ENCODE results near the gene HOXA11.

Gene HOXA11

DNA sequence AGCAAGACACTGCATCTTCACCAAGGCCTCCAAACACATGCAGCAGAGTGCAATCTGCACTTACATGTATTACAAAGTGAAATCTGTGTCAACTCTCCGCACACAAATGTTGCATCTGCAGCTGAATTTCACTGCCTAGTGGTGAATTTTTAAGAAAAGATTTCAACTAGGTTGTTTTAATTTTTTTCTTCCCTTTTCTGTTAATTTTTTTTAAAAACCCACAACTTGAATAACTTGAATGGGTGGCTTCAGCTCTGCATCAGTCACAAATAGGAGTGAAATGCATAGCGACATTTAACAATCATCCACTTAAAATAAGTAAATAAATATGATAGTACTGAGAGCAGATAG, 8.9 kb upstream of the HOXA11 start:
- FAIRE-seq (no peak), DNase-seq (ENCODE audit: insufficient read length, low spot score) (no peak)

DNA sequence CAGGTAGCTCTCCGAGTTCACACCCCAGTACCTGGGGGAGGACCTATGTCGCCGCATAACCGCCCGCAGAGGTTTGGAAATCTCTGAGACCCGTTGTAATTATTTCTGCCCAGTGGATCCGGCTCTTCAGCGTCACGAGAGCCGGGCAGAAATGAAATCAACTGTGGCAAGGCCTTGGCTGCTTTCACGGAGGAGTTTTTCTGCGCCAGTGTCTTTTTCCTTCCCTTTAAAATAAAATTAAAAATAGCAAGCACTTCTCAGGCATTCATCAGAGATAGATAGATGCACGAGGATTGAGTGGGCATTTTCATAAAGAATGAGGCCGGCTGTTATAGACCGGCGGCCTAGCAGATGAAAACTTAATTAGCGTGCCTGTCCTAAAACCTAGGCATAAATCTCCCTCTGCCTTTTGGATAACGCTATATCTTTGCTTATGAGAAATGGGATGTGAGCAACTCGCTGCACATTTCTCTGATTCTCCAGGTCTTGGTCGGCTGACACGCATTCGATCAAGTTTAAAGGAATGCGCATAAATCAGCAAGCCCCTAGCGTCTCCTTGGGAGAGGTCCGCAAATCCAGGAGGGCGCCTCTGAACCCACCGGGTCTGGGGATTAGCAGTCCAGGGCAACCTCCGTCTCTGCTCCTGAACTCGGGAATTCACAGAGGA, 8.4 kb upstream of the HOXA11 start:
- no peak for DNase-seq (ENCODE audit: insufficient read length, low spot score)
- no peak for FAIRE-seq

DNA sequence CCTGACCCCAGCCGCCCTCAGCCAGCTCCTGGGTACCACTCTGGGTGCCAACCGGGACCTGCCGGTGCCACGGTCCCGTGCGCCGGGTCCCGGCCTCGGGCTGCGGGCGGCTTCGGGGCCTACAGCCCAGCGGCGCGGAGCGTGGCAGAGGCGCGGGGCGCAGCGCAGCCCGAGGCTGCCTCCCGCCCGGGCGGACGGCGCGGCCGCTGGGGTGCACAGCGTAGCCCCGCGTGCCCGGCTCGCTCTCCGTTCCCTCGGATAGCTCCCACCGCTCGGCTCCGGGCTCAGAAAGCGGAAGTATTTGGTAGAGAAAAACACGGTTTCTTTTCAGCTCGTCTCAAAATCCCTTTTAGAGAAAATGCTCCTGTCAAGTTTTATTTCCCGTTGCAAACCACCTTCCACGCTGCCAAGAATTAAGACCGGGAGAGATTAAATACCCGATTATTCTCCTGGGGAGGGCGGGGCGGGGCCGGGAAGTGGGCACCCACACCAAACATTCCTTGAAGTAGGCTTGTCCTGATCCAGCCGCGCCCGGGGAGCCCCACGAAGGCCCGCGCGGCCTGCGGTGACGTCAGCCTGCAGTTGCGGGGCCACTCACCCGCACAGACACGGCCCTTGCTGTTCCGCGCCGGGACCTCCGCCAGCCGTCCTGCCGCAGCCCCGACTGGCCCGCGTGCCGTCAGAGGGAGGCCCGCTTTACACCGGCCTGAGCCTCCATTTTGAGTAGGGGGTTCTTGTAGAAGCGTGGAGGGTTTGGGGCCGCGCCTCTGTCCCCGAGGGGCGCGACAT, 7.7 kb upstream of the HOXA11 start:
- DNase-seq (ENCODE audit: insufficient read length, low spot score) (no peak), FAIRE-seq (no peak)

DNA sequence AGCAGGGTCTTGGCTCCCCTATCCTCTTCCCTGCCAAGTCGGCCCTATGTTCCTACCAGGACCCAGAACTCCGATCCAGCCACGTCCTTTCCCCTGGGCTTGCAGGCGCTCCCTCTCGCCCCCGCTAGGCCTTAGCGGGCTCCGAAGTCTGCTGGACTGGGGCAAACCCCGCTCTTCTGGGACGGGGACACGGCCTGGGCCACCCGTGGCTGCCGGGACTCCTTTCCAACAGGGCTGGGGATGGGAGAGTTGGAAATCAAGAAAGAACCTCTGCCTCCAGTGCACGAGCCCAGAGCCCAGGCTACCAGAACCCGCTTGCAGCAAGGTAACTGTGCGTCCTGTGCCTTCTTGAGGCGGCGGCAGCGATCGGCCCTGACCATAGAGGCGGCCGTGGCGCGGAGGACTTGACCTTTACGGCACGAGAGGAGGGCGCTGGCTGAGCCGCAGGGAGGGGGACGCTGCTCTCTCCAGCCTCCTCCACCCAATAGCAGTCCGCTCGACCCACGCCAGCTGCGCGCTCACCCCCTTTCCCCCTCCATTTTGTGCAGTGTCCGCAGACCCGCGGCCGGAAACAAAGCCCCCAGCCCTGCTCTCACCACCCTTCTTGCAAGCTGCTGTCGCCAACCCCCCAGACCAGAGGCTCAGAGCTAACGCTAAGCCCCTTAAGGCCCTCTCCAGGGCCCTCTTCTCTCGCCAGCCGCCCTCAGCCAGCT, 7.0 kb upstream of the HOXA11 start:
- DNase-seq (ENCODE audit: insufficient read length, low spot score) (no peak), FAIRE-seq (no peak)

DNA sequence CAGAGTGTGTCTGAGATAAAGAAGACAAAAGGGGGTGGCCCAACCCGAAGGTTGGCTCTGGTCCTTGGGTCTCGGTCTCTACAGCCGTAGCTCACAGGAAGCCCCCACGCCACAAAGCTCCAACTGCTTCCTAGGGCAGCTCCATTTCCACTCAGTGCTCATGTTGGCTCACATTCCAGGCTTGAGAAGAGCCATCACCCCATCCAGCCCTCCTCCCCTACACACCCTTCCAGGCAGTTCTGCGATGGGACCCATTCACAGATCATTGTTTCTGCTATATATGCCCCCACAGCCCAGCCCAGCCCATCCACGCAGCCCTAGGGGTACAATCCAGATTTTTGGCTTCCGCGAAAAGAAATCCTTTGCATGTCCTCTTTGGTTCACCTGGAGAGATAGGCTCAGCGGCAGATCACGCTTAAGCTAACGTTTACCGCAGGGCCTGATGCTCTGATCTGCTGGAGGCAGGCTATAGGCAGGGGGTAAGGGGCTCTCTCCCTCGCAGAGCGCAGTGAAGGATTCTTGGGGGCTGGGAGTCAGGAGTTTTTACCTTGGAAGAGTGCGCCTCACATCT, 6.2 kb upstream of the HOXA11 start:
- FAIRE-seq (no peak), DNase-seq (ENCODE audit: insufficient read length, low spot score) (no peak)

DNA sequence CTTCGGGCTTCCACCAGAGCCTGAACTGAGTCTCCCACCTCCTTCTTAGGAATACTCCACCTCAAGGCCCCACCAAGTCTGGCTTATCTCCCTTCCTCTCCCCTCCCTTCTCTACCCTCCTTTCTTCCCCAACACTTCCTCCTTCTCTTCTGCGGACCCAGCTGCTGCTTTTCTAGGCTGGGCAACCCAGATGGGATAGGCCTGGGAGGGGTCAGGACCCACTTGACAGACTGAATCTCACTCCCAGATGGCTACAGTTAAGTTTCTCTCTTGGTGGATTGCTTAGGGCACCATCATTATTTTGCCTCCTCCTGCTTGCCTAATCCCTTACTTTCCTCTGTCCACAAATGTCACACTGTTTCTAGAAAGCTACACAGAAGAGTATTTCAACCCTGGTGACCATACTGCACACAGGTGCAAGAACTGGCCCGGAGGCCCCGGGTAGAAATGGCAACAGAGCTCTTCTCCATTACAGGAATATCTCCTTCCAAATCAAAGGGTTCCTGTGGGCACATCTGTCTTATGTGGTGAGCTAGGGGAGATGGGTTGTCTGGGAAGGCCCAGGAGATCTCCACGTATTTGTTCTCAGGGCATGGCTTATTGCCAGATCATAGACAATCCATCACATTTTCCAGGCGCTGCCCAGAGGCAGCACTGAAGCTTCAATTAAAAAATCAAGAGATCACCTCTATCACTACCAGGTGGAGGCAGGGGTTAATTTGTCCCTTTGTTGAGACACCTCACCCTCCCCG, 5.1 kb upstream of the HOXA11 start:
- no peak for FAIRE-seq

DNA sequence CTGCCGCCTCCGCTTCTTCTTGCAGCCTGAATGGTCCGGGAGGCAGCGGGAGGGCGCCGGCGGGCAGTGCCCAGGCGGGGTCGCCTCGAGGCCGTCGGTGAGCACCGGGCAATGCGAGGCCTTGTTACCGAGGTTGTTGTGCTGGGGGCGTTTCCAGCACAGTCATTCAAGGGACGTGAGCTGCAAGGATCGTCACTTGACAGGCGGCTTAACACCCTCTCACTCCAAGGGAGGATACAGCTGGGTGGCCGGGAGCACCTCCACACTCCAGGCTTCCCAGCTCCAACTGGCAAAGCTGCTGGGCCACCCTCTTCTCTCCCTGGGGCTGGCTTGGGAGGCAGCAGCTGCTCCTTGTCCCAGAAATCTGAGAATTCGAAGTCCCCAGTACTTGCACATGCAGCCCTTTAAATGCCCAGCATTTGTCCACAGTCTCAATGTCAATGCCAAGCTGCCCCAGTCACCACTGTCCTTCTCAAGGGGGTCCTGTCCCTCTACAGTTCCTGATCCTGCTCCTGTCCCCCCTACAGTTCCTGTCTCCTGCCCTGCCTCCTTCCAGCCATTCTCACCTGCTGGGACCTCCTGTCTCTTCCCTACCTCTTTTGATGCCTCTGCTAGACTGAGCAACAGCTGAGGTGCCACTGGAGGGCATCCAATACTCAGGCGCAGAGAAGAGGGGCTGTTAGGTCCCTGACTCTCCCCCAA, 4.4 kb upstream of the HOXA11 start:
- DNase-seq (ENCODE audit: insufficient read length, low spot score) (no peak), FAIRE-seq (no peak)

More for the DNA sequence above, 5.1 kb upstream of the HOXA11 start:
- no peak for DNase-seq (ENCODE audit: insufficient read length, low spot score)

DNA sequence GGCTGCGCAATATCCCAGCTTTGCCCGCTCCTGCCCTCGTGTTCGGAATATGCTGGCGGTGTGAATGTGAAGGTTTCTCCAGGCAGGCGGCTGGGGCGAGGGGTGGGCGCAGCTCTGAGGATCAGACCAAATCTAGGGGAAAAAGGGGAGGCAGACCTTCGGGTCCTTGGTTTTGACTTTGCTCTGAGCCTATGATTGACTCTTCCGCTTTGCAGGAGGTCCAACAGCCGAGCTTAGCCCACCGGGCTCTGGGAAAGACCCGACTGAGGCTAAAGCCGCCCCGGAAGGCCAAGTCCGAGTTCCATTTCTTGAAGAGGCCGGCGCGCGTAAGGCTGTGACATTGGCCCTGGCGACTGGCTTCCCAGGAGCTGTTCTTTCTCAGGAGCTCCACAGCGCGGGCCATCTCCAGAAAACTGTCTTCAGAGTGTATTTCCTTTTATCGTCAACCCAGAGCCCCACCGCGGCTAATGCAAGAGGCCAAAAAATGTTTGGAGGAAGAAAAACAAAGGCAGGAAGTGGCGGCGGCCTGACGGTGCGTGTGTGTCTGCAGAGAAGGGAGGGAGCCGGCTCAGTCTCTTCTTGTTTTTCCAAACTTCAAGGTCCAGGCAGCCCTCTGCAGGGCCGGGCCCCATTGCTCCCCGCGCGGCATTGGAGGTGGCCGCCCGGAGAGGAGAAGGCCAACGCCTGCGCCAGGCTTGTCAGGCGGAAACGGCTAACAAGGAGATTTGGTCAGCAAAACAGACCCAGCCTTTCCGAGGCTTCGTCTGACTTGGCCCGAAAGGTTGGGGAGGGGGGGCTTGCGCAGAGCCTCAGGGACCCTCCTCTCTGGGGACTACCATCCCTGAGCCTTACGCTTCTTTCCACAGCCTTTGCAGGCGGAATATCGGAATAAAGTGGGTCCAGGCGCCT, 3.6 kb upstream of the HOXA11 start:
- FAIRE-seq, result no peak
- no peak for DNase-seq (ENCODE audit: insufficient read length, low spot score)

DNA sequence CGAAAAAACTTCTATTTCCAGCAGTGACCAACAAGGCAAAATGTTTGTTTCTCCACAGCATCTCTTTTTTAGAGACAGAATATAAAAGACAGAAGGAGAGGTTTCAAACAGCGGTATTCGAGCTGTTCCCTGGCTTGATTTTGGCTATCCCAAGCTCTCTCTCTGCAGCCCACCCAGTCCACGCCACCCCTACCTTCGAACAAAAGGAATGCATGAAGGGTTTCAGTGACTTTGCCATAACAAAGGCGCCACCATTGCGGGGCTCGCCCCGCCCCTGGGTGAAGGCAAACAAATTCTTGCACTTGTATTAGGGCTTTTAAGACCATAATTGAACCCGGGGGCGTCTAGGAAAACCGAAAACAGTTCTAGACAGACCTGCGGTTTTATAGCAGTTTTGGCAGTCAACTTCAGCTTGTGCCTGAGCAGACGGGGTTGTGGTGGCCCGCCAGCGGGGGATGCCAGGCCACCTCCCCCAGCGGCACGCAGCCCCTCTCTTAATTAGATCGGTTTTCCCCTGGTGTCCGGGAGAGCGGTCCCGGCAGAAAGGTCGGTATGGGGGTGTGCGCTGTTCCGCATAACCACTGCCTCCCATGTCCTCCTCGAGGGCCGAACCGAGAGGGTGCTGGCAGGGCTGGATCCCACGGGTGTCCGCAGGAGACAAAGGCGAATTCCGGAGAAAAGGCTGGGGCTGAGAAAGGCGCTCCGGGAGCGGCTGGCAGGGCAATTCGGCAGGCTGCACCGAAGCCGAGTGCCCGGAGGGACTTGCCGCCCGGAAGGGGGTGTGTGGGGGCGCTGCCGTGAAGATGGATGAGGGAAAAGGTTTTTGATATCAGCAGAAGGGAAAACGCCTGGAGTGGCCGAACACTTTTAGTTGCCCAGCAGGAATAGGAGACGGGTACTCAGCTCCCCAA, 2.7 kb upstream of the HOXA11 start:
- no peak for FAIRE-seq
- DNase-seq (ENCODE audit: insufficient read length, low spot score), result no peak

DNA sequence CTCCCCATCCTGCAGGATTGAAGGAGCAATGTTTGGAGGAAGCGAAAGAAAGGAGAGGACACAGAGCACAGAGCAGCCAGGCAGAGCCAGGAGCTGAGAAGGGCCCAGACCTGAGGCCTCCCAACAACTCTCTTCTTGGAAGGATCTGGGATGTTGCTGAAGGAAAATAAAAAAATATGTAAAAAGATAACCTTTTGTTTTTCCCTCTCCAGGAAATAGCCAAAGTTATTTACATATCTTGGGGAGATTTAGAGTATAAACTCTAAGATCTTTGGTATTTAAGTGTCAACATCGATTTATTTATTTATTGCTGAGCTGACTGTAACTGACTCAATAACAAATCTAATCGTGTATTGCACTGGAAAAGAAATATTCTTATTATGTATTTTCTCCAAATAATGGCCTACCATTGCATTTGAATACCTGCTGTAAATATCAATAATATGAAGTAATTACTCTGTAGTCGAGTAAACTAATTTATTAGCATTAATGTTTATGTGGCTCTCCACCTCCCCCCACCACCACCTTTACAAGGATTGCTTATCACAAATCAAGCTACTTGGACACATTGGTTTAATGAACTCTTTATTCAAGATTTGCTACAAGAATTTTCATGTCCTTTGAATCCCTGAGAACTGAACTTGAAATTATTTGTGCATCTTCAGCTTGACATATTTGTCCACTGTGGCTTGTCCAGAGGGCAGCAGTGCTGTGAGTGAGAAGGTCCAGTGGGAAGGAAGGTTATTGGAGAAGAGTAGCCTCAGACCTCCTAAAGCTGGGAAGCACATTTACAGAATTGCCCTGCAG, 1.8 kb upstream of the HOXA11 start:
- DNase-seq (ENCODE audit: insufficient read length, low spot score) (no peak), FAIRE-seq (no peak)

DNA sequence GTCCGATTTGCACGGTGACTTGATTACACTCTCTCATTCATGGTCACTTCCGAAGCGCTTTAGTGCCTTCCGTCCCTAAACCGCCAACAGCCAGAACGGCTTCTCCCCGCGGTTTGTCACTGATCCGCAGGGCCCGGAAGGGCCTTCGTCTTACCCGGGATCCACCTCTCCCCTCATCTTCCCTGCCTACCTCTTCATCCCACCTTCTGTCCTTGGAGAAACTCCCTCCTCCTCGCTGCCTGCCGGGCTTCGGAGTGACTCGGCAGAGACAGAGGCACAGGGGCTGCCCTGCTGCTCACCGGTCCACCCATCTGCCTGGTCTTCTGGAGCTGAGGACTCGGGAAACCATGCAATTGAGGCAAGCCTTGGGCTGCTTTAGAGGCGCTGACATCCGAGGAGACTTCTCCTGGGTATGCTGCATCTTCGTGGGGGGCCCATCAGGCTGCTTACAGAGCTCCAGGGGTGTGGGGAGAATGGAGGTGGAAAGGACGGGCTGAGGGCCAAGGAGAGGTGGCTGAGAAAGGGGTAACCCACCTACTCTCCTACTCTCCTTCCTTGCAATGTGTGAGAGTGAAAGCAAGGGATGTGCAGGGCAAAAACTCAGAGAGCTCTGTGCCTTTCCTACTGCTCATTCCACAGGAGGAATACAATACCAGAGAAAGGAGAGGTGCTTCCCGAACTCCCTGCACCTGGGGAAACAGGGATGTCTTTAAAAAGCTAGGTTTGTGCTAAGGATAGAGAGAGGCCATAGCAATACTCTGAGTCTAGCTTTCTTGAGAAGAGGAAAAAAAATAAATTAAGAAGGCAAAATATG, 1.0 kb upstream of the HOXA11 start:
- no peak for DNase-seq (ENCODE audit: insufficient read length, low spot score)

DNA sequence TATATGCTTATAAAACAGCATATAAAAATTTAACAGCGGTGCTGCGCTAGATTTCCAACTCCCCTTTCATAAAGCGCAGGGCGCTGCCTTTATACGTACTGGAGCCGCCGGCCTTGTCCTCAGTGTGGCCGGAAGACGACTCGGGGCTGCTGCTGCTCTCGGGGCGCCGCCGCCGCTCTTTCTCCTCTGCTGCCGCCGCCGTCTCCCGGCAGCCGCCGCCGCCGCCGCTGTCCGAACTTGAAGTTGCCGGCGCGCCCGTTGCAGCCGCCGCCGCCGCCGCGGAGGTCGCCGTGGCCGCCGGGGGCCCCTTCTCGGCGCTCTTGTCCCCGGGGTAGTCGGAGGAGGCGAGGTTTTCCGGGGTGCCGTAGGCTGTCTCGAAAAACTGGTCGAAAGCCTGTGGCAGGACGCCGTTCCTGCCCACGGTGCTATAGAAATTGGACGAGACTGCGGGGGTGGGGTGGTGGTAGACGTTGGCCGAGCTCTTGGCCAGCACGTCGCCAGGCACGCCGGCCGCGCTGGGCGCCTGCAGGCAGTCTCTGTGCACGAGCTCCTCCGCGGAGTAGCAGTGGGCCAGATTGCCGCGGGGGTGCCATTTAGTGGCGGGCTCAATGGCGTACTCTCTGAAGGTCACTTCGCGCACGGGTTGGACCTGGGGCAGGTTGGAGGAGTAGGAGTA, 557 bp downstream of the HOXA11 start:
- no peak for DNase-seq (ENCODE audit: insufficient read length, low spot score)
- FAIRE-seq, result no peak

More for the DNA sequence above, 1.0 kb upstream of the HOXA11 start:
- no peak for FAIRE-seq

DNA sequence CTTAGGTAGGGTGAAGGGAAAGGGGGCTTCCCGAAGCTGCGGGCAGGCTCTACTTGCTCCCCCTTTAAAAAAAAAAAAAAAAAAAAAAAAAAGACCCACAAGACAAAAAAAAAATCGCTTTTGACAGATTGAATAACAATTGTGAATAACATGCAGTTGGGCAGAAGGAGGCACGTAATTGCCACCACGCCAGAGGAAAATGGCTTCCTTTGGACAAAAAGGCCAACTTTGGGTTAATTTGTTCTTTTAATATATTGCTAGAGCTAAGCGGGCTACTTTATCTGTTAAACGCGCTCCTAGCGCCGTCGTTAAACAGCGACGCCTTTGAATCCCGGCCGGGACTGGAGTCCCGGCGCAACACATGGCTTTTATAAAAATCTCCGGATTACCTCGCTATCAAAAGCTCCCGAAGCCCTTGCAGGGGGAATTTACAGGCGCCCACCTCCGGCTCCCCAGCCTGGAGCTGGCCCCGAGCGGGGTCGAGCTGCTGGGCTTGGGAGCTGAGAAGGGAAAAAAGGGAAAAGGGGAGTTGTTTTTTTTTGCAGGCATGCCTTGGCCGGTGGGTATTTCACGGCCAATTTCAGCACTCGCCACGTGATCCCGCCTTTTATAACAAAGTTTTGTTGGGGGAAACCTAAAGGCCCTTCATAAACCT, 1.2 kb downstream of the HOXA11 start:
- no peak for DNase-seq (ENCODE audit: insufficient read length, low spot score)
- FAIRE-seq, result no peak

DNA sequence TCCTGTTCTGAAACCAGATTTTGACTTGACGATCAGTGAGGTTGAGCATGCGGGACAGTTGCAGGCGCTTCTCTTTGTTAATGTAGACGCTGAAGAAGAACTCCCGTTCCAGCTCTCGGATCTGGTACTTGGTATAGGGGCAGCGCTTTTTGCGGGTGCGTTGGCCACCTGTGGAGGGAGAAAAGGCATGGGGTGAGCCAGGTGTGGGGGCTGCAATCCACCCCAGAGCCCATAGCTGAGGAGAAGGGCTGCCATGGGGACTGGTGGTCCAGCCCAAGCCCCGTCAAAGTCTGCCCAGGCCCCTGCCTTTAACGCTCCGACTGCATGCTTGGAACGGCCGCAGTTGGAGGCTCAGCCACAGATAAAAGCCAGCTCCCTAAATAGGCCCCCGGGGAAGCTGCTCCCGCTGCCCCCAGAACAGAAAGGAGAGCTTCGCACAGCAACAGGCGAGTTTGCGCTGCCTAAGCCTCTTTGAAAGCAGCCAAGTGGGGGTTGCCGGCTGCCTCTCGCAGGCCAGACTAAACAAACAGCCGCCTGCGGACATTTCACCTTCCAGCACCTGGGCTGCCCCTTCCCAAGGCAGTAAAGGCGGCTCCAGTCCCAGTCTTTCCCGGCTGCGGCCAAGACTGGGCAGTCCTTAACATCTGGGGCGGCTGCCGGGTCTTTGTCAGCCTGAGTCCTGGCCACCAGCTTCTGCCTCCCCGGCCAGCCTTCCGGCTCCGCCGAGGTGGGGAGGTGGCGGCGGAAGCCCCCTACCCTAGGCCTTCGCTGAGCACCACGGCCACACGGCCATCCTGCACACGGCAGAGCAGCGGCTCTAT, 2.0 kb downstream of the HOXA11 start:
- FAIRE-seq, result no peak
- no peak for DNase-seq (ENCODE audit: insufficient read length, low spot score)
